ENCODE data around the gene PSMA1. TPM values are rescaled to one million over a fixed set of nuclear protein-coding genes. Genes with fewer than 3 reads are reported as not detected.
"Not testable (repeated sequence)": the region's sequence is repeated elsewhere in the genome, so short reads cannot be mapped to it uniquely, and the experiment has no call there.

The PSMA1 gene
- 214 and 252 TPM in 2 replicates for total RNA-seq (2014; rRNA removed; shearing (Covaris generic))

DNA sequence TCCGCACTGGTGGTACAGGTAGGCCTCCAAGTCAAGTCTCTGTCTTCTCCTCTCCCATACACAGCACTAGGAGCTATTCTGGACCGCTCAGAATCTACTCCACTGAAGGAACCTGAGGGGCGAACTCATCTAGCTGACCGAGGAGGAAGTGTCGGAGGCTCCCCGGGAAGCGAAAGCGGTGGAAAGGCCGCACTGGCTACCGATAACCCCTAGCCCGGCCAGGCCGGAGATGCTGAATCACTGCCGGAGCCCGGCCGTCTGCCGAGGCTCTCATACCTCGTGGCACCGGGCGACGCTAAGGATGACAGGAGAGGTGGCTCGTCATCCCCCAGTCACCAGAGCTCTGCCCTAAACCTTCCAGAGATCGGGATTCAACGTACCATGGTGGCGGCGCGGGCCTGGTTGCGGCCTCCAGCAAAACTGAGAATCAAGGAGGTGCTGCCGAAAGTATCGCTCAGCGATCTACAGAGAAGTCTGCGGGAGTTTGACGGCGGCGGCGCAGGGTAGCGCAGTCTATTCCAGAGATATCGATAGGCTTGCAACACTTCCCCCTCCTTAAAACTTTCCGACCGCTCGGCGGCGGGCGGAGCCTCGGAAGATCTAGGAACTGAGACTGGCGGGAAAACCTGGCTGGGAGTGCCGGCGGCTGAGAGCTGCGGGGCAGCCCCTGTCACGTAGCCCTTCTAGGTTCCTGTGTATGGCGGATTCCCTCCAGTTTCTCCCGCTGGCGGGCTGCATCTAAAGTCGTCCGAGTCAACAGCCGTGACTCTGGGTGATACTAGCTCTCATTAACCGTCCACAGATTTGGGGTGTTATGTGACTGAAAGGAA lies at the start of gene PSMA1:
PSMA1 (minus strand) TSS at position 470 of the 830 bp plus-strand sequence; CDS start at position 383, 87 bp downstream.
- Histone ChIP-seq H3K27me3 (ENCODE audit: control insufficient read depth, insufficient read depth, low read length) (no peaks in the 10 kb centered on the region), H3K4me3 (ENCODE audit: insufficient read depth, low read depth, low read length) (peak within 1 kb of the TSS; percentile 57), H3K36me3 (replicated peaks; ENCODE audit: control insufficient read depth, insufficient read depth, low read length) (peaks cover 2% of the 10 kb centered on the region)
- peak; percentile 92 for DNase-seq

- not testable (repeated sequence) for DNase-seq
These were observed 49.3 kb upstream of the PSMA1 start for GRCh38 chr11:14569516-14569915.

DNA sequence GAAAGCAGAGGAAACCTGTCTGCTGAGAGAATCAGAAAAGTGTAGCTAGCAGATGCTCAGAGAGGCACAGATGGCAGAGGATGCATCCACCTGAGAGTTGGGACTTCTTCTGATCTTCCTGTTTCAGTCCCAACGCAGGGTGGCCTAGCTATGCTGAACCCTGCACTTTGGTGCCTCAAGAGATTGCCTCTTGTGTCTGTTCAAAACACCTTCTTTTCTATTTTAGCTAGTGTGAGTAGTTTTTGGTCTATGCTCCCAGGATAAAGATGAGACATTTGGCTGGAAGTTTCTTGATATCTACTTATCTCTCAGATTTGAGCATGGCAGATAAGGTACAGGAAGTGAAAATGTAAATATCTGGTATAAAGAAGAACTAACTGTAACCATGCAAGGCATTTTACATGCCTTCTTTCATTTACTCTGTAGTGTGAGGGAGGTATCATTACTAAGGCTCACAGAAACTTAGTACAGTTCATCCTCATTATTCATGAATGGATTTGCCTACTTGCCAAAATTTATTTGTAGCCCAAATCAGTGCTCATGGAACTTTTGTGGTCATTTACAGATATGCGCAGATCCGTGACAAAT lies 47.0 kb upstream of the PSMA1 start:
- DNase-seq = no peak
- no peaks in the 10 kb centered on the region for H3K36me3 ChIP-seq (replicated peaks; ENCODE audit: control insufficient read depth, insufficient read depth, low read length)
- no peaks in the 10 kb centered on the region for H3K27me3 ChIP-seq (ENCODE audit: control insufficient read depth, insufficient read depth, low read length)
- H3K4me3 ChIP-seq (ENCODE audit: insufficient read depth, low read depth, low read length) = no peak overlapping the region

More at GRCh38 chr11:14569516-14569915, 49.3 kb upstream of the PSMA1 start:
- not testable (repeated sequence) for H3K4me3 ChIP-seq (ENCODE audit: insufficient read depth, low read depth, low read length); H3K36me3 ChIP-seq (replicated peaks; ENCODE audit: control insufficient read depth, insufficient read depth, low read length); H3K27me3 ChIP-seq (ENCODE audit: control insufficient read depth, insufficient read depth, low read length)

DNA sequence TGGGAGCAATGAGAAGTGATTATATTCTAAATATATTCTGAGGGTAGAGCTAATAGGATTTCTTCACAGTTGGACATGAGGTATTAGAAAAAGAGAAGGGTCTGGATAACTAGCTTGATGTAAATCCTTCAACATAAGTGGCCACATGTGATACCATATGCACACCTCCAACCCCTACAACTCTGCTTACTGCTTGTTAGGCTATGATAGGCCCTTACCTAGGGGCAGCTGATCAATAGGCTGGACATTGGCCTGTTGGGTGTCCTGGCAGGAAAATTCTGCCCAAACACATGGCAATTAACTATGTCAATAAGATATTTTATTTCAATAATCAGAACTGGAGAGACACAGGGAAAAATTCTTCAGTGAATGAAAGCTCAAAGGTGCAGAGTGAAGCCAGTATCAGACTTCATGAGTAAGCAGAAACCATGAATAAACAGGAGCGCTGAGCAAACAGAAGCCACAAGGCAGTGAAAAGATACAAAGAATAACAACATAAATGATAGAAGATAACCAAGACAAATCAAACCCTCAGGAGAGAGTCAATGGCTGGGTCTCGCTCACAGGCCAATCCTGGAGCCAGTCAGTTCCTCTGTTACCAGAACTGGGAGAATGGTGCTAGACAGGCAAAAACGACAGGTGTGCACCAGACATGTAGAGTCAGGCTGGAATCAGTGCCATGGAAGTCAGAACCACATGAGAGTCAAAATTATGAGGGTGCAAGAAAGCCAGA lies 46.3 kb upstream of the PSMA1 start:
- H3K27me3 ChIP-seq (ENCODE audit: control insufficient read depth, insufficient read depth, low read length) = no peaks in the 10 kb centered on the region
- no peaks in the 10 kb centered on the region for H3K36me3 ChIP-seq (replicated peaks; ENCODE audit: control insufficient read depth, insufficient read depth, low read length)
- no peak overlapping the region for H3K4me3 ChIP-seq (ENCODE audit: insufficient read depth, low read depth, low read length)
- no peak for DNase-seq

- no peak overlapping the region for H3K4me3 ChIP-seq (ENCODE audit: insufficient read depth, low read depth, low read length)
- no peaks in the 10 kb centered on the region for H3K36me3 ChIP-seq (replicated peaks; ENCODE audit: control insufficient read depth, insufficient read depth, low read length)
- no peak for DNase-seq
- H3K27me3 ChIP-seq (ENCODE audit: control insufficient read depth, insufficient read depth, low read length) = no peaks in the 10 kb centered on the region
These were observed 45.7 kb upstream of the PSMA1 start for GRCh38 chr11:14565845-14566244.

GRCh38 chr11:14555818-14556217 lies 35.6 kb upstream of the PSMA1 start:
- DNase-seq = no peak
- no peaks in the 10 kb centered on the region for H3K27me3 ChIP-seq (ENCODE audit: control insufficient read depth, insufficient read depth, low read length)
- no peaks in the 10 kb centered on the region for H3K36me3 ChIP-seq (replicated peaks; ENCODE audit: control insufficient read depth, insufficient read depth, low read length)
- H3K4me3 ChIP-seq (ENCODE audit: insufficient read depth, low read depth, low read length) = no peak overlapping the region

GRCh38 chr11:14554959-14555358 lies 34.8 kb upstream of the PSMA1 start:
- no peak for DNase-seq

DNA sequence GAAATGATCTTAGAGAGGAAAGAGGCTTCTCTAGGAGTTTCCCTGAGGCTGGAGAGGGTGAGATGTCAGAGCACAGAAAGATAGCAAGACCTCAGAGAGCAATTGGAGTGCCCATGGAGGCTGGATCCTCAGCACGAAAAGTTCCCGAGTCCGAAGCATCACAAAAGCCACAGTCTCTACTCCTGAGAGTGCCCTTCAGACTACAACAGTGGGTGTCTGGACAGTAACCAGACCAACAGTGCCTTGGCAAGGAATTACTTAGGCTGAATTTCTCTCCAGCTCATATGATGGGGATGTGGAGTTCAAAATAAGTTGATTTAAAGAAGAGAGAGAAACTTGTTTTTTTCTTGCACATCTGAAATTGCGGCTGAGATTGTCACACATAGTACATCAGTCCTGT lies 31.9 kb upstream of the PSMA1 start:
- H3K4me3 ChIP-seq (ENCODE audit: insufficient read depth, low read depth, low read length) = no peak overlapping the region
- no peaks in the 10 kb centered on the region for H3K36me3 ChIP-seq (replicated peaks; ENCODE audit: control insufficient read depth, insufficient read depth, low read length)
- DNase-seq = no peak
- no peaks in the 10 kb centered on the region for H3K27me3 ChIP-seq (ENCODE audit: control insufficient read depth, insufficient read depth, low read length)

More at GRCh38 chr11:14554959-14555358, 34.8 kb upstream of the PSMA1 start:
- Histone ChIP-seq H3K27me3 (ENCODE audit: control insufficient read depth, insufficient read depth, low read length) (no peaks in the 10 kb centered on the region), H3K4me3 (ENCODE audit: insufficient read depth, low read depth, low read length) (no peak overlapping the region), H3K36me3 (replicated peaks; ENCODE audit: control insufficient read depth, insufficient read depth, low read length) (no peaks in the 10 kb centered on the region)

GRCh38 chr11:14551380-14551779 lies 31.2 kb upstream of the PSMA1 start:
- H3K4me3 ChIP-seq (ENCODE audit: insufficient read depth, low read depth, low read length) = no peak overlapping the region
- H3K27me3 ChIP-seq (ENCODE audit: control insufficient read depth, insufficient read depth, low read length) = no peaks in the 10 kb centered on the region
- H3K36me3 ChIP-seq (replicated peaks; ENCODE audit: control insufficient read depth, insufficient read depth, low read length) = no peaks in the 10 kb centered on the region
- DNase-seq = no peak

GRCh38 chr11:14549891-14550290 lies 29.7 kb upstream of the PSMA1 start:
- Histone ChIP-seq H3K4me3 (ENCODE audit: insufficient read depth, low read depth, low read length) (no peak overlapping the region), H3K27me3 (ENCODE audit: control insufficient read depth, insufficient read depth, low read length) (no peaks in the 10 kb centered on the region), H3K36me3 (replicated peaks; ENCODE audit: control insufficient read depth, insufficient read depth, low read length) (no peaks in the 10 kb centered on the region)
- DNase-seq = no peak

DNA sequence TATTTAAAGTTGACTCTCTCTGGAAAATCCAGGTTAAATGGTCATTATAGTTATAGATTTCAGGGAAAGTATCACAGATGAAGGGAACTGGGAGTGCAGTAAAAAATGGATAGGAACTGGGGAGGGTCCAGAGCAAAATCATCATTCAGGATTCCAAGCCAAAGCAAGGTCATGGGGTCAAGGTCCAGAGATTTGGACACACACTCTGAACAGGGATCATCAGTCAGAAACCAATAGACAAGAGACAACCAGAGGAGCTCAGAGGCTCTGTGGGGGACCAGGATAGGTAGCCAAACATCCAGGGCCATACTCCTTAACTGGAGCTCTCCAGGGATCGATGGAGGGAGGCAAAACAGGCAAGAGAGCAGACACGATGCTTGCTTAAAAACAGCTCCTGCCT lies 27.3 kb upstream of the PSMA1 start:
- DNase-seq = no peak
- no peaks in the 10 kb centered on the region for H3K36me3 ChIP-seq (replicated peaks; ENCODE audit: control insufficient read depth, insufficient read depth, low read length)
- H3K27me3 ChIP-seq (ENCODE audit: control insufficient read depth, insufficient read depth, low read length) = no peaks in the 10 kb centered on the region
- no peak overlapping the region for H3K4me3 ChIP-seq (ENCODE audit: insufficient read depth, low read depth, low read length)

- no peak overlapping the region for H3K4me3 ChIP-seq (ENCODE audit: insufficient read depth, low read depth, low read length)
These were observed 26.5 kb upstream of the PSMA1 start for GRCh38 chr11:14546672-14547071.

DNA sequence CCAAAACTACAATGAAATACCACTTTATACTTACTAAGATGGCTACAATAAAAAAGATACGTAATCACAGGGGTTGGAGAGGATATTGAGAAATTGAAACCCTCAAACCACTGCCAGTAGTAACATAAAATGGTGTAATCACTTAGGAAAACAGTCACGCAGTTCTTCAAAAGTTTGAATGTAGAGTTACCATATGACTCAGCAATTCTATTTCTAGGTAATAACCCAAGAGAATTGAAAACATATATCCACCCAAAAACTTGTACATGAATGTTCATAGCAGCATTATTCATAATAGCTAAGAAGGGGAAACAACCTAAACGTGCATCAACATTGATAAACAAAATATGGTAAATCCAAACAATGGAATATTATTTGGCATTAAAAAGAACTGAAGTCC lies 24.4 kb upstream of the PSMA1 start:
- Histone ChIP-seq H3K36me3 (replicated peaks; ENCODE audit: control insufficient read depth, insufficient read depth, low read length) (no peaks in the 10 kb centered on the region), H3K4me3 (ENCODE audit: insufficient read depth, low read depth, low read length) (no peak overlapping the region), H3K27me3 (ENCODE audit: control insufficient read depth, insufficient read depth, low read length) (no peaks in the 10 kb centered on the region)
- no peak for DNase-seq

More at GRCh38 chr11:14546672-14547071, 26.5 kb upstream of the PSMA1 start:
- DNase-seq = no peak
- Histone ChIP-seq H3K36me3 (replicated peaks; ENCODE audit: control insufficient read depth, insufficient read depth, low read length) (no peaks in the 10 kb centered on the region), H3K27me3 (ENCODE audit: control insufficient read depth, insufficient read depth, low read length) (no peaks in the 10 kb centered on the region)

DNA sequence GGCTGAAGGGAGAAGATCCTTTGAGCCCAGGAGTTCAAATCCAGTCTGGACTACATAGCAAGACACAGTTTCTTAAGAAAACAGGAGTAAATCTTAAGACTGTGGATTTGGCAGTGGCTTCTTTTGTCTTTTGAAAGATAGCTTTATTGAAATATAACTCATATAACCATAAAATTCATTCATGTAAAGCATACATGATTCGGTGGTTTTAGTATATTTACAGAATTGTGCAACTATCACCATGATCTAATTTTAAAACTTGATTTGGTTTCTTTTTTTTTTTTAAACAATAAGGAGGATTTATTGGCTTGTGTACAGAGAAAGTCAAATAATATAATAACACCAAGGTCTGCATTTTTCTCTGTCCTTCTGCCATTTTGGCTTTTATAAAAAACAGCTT lies 23.1 kb upstream of the PSMA1 start:
- DNase-seq = no peak
- Histone ChIP-seq H3K27me3 (ENCODE audit: control insufficient read depth, insufficient read depth, low read length) (no peaks in the 10 kb centered on the region), H3K36me3 (replicated peaks; ENCODE audit: control insufficient read depth, insufficient read depth, low read length) (no peaks in the 10 kb centered on the region), H3K4me3 (ENCODE audit: insufficient read depth, low read depth, low read length) (no peak overlapping the region)

DNA sequence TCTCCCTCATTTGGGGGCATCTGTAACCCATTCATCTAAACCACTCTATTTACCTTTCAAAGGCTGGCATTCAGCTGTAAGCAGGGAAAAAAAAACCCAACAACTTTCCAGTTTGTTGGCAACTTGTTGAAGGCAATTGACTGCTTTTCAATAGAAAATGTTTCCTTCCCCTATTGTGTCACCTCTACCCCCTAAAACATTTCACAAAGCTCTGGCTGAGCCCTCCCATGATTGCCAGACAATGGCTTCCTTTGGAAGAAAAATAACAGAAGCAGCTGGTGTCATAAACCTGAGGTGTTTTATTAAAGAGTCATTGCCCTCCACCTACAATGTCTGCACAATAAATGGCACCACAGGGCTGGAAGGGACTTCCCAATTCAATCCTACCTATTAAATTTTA lies 22.1 kb upstream of the PSMA1 start:
- Histone ChIP-seq H3K27me3 (ENCODE audit: control insufficient read depth, insufficient read depth, low read length) (no peaks in the 10 kb centered on the region), H3K4me3 (ENCODE audit: insufficient read depth, low read depth, low read length) (no peak overlapping the region), H3K36me3 (replicated peaks; ENCODE audit: control insufficient read depth, insufficient read depth, low read length) (no peaks in the 10 kb centered on the region)
- no peak for DNase-seq

Measured in H7 (cell line).